ENCODE results near the gene POU5F1. TPM values are rescaled to one million over a fixed set of nuclear protein-coding genes. Genes with fewer than 3 reads are reported as not detected.
"Not testable (repeated sequence)": the region's sequence is repeated elsewhere in the genome, so short reads cannot be mapped to it uniquely, and the experiment has no call there.

The POU5F1 gene
- total and polyA plus RNA-seq, 3 donors from 2014 or later, result 1.3 to 4.2 (median 3.0) TPM

DNA sequence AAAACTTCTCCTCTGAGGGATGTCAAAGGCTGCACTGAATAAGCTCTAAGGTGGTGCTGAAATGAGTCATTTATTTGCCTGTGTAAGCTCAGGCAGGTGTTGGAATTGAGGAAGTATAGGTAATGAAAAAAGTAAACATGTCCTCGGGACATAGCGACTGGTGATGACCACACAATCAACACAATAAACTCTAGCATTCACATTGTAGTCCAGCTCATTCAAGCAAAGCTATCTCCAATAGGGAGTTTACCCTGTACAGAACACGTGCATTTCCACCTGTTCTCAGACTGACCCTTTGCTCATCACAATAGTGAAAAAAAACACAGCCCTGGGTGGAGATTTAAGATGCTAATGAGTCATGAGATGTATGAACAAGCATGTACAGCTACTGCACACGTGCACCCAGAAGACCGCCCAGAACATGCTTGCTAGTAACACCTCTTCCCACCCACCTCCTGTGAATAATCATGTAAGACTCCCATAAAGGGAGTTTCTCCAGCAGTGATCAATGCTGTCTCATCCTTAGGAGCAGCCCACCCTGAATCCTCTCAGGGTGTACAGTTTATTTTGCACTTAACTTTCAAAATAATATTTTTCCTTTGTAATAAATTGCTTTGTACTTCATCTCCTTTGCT, 33.0 kb upstream of the POU5F1 start:
- H3K36me3 ChIP-seq (ENCODE audit: low read depth, missing control alignments), result no peaks in the 10 kb centered on the region
- no peak for DNase-seq
- peaks cover 4% of the 10 kb centered on the region for H3K4me1 ChIP-seq
- no peak for TF ChIP-seq POLR2A (IDR thresholded peaks at IDR 0.05)
- TF ChIP-seq, protein P1, sequence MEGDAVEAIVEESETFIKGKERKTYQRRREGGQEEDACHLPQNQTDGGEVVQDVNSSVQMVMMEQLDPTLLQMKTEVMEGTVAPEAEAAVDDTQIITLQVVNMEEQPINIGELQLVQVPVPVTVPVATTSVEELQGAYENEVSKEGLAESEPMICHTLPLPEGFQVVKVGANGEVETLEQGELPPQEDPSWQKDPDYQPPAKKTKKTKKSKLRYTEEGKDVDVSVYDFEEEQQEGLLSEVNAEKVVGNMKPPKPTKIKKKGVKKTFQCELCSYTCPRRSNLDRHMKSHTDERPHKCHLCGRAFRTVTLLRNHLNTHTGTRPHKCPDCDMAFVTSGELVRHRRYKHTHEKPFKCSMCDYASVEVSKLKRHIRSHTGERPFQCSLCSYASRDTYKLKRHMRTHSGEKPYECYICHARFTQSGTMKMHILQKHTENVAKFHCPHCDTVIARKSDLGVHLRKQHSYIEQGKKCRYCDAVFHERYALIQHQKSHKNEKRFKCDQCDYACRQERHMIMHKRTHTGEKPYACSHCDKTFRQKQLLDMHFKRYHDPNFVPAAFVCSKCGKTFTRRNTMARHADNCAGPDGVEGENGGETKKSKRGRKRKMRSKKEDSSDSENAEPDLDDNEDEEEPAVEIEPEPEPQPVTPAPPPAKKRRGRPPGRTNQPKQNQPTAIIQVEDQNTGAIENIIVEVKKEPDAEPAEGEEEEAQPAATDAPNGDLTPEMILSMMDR (IDR thresholded peaks at IDR 0.05), result no peak
- peak overlapping the region in 1 of 2 donors; percentile 77 for H3K27ac ChIP-seq
- WGBS, 2 donors, result 52 to 55% methylated on average over 5 of the region's 5 CpGs
- no peaks in the 10 kb centered on the region for H3K9me3 ChIP-seq
- no peaks in the 10 kb centered on the region for H3K27me3 ChIP-seq
- intact Hi-C loops (cut with DNase I; ENCODE audit: low total_unique reads), result no loop called here
- H3K4me3 ChIP-seq, result peak overlapping the region; percentile 17 to 45

GRCh38 chr6:31202259-31203166, 32.0 kb upstream of the POU5F1 start:
- intact Hi-C loops (cut with DNase I; ENCODE audit: low total_unique reads), result no loop called here
- Histone ChIP-seq H3K4me3 (no peak overlapping the region), H3K9me3 (no peaks in the 10 kb centered on the region), H3K4me1 (peaks cover 4% of the 10 kb centered on the region), H3K27ac (peak overlapping the region in 1 of 2 donors; percentile 77), H3K27me3 (no peaks in the 10 kb centered on the region), H3K36me3 (ENCODE audit: low read depth, missing control alignments) (no peaks in the 10 kb centered on the region)
- no peak for TF ChIP-seq POLR2A (IDR thresholded peaks at IDR 0.05)
- TF ChIP-seq, protein P1 (IDR thresholded peaks at IDR 0.05), result no peak
- no peak for DNase-seq
- 58 to 68% methylated on average over 7 to 11 of the region's 11 CpGs for WGBS, 2 donors

GRCh38 chr6:31199105-31199452, 28.6 kb upstream of the POU5F1 start:
- 87 to 91% methylated on average over 4 of the region's 4 CpGs for WGBS, 2 donors
- not testable (repeated sequence) for H3K36me3 ChIP-seq (ENCODE audit: low read depth, missing control alignments); H3K4me1 ChIP-seq; H3K27me3 ChIP-seq; DNase-seq; H3K9me3 ChIP-seq; H3K27ac ChIP-seq; H3K4me3 ChIP-seq
- intact Hi-C loops (cut with DNase I; ENCODE audit: low total_unique reads), result loop anchor here (5.0 kb wide), 1 partner anchor 168 kb away; no protein-coding TSS in a partner anchor

DNA sequence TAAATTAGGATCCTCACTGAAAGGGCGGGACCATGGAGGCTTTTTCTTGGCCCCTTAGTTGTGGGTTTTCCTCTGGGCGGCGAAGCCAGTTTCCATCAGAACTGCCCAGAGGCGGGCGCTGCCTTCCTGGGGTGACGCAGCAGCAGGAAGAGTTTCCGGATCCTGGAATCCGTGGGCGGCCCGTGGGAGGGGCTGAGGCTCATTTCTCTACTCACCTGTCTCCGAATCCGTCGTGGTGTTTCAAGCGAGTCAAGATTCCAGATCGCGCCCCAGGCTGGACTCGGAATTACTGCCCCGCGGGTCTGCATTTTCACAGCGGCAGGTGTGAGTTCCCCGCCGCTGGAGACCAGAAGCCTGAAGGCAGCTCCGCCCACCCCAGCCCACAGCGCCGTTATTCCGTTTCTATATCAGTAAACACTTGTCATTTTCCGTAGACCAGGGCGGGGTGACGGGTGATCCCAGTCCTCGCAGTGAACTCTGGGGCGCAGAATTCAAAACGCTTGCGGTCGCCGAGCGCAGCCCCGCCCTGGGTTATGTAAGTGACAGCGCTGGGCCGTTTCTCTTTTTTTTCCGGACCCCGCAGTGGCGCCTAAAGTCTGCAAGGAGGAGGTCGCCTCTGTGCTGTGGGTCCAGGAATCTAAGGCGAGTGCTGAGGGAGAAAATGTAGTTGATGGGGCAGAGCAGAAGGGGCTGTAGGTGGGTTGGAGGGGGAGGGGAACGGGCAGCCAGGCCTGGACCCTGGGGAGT, 27.2 kb upstream of the POU5F1 start:
- DNase-seq, result peak; percentile 93
- Histone ChIP-seq H3K36me3 (ENCODE audit: low read depth, missing control alignments) (no peaks in the 10 kb centered on the region), H3K27ac (peak overlapping the region; percentile 92 to 96), H3K4me1 (no peaks in the 10 kb centered on the region), H3K9me3 (no peaks in the 10 kb centered on the region), H3K27me3 (no peaks in the 10 kb centered on the region), H3K4me3 (peak overlapping the region; percentile 59 to 85)
- intact Hi-C loops (cut with DNase I; ENCODE audit: low total_unique reads), result loop anchor here (5.0 kb wide), 1 partner anchor 170 kb away; no protein-coding TSS in a partner anchor
- TF ChIP-seq, protein P1 (IDR thresholded peaks at IDR 0.05), result no peak
- peak; percentile 34 for TF ChIP-seq POLR2A (IDR thresholded peaks at IDR 0.05)
- 0 to 1% methylated on average over 42 to 45 of the region's 45 CpGs for WGBS, 2 donors

GRCh38 chr6:31196251-31197022, 26.0 kb upstream of the POU5F1 start:
- not testable (repeated sequence) for H3K9me3 ChIP-seq; H3K4me1 ChIP-seq; H3K36me3 ChIP-seq (ENCODE audit: low read depth, missing control alignments); DNase-seq; H3K27me3 ChIP-seq
- intact Hi-C loops (cut with DNase I; ENCODE audit: low total_unique reads), result loop anchor here (5.0 kb wide), 1 partner anchor 171 kb away; no protein-coding TSS in a partner anchor
- Histone ChIP-seq H3K27ac (peak overlapping the region; percentile 92 to 96), H3K4me3 (peak overlapping the region in 1 of 2 donors; percentile 59)
- 47 to 50% methylated on average over 25 of the region's 25 CpGs for WGBS, 2 donors

DNA sequence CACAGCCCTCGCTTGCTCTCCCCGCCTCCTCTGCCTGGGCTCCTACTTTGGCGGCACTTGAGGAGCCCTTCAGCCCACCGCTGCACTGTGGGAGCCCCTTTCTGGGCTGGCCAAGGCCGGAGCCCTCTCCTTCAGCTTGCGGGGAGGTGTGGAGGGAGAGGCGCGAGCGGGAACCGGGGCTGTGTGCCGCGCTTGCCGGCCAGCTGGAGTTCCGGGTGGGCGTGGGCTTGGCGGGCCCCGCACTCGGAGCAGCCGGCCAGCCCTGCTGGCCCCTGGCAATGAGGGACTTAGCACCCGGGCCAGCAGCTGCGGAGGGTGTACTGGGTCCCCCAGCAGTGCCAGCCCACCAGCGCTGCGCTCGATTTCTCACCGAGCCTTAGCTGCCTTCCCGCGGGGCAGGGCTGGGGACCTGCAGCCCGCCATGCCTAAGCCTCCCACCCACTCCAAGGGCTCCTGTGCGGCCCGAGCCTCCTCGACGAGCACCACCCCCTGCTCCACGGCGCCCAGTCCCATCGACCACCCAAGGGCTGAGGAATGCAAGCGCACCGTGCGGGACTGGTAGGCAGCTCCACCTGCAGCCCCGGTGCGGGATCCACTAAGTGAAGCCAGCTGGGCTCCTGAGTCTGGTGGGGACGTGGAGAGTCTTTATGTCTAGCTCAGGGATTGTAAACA, 25.0 kb upstream of the POU5F1 start:
- not testable (repeated sequence) for H3K4me1 ChIP-seq; H3K27me3 ChIP-seq; H3K36me3 ChIP-seq (ENCODE audit: low read depth, missing control alignments); H3K27ac ChIP-seq; H3K9me3 ChIP-seq; DNase-seq
- peak overlapping the region in 1 of 2 donors; percentile 10 for H3K4me3 ChIP-seq
- intact Hi-C loops (cut with DNase I; ENCODE audit: low total_unique reads), result loop anchor here (5.0 kb wide), 1 partner anchor 172 kb away; no protein-coding TSS in a partner anchor
- WGBS, 2 donors, result 41 to 88% methylated on average over 7 to 38 of the region's 41 CpGs
